ENCODE data around the gene ACSF2.

- TF ChIP-seq POLR2A (IDR thresholded peaks at IDR 0.05; ENCODE audit: low read length) (no peak), GATA1 (IDR thresholded peaks at IDR 0.05; ENCODE audit: low read depth, low read length) (no peak)
These were observed 2.4 kb upstream of the ACSF2 start for GRCh38 chr17:50423553-50424159.

Measured in erythroblast (primary cell).